ENCODE measurements around the gene EIF4A3.

EIF4A3 gene

GRCh38 chr17:80190716-80191115 lies 43.8 kb upstream of the EIF4A3 start:
- TF ChIP-seq EZH2 (IDR thresholded peaks at IDR 0.05; ENCODE audit: borderline replicate concordance, low read length) (no peak), CTCF (IDR thresholded peaks at IDR 0.05; ENCODE audit: low read length) (no peak)
- Histone ChIP-seq H3F3A (ENCODE audit: insufficient read depth, low read length) (no peaks in the 10 kb centered on the region), H3K9ac (ENCODE audit: low read length) (no peak overlapping the region), H3K36me3 (ENCODE audit: insufficient read depth, low read length) (no peaks in the 10 kb centered on the region), H3K27me3 (ENCODE audit: insufficient read depth, low read length) (peaks cover 18% of the 10 kb centered on the region; the same call in 1 of the 2 replicates), H2AFZ (ENCODE audit: low read length) (no peak overlapping the region), H3K4me3 (ENCODE audit: low read depth, low read length, poor library complexity, severe bottlenecking) (no peak overlapping the region), H3K27ac (ENCODE audit: low read depth, low read length, poor library complexity, severe bottlenecking) (no peak overlapping the region), H3K4me2 (ENCODE audit: low read length) (no peak overlapping the region), H3K4me1 (ENCODE audit: insufficient read depth, low read length, severe bottlenecking) (no peaks in the 10 kb centered on the region), H3K79me2 (ENCODE audit: insufficient read depth, low read length) (no peaks in the 10 kb centered on the region), H4K20me1 (ENCODE audit: insufficient read depth, low read length) (no peaks in the 10 kb centered on the region), H3K9me3 (ENCODE audit: low read length) (no peaks in the 10 kb centered on the region), H3K9me2 (ENCODE audit: low read depth, low read length) (no peaks in the 10 kb centered on the region)

GRCh38 chr17:80189611-80190010 lies 42.7 kb upstream of the EIF4A3 start:
- H3K27me3 ChIP-seq (ENCODE audit: insufficient read depth, low read length): peaks cover 7% of the 10 kb centered on the region; the same call in 1 of the 2 replicates
- no peak overlapping the region for H3K4me3 ChIP-seq (ENCODE audit: low read depth, low read length, poor library complexity, severe bottlenecking)
- H3K9ac ChIP-seq (ENCODE audit: low read length): no peak overlapping the region
- H2AFZ ChIP-seq (ENCODE audit: low read length): no peak overlapping the region
- TF ChIP-seq CTCF (IDR thresholded peaks at IDR 0.05; ENCODE audit: low read length) (no peak), EZH2 (IDR thresholded peaks at IDR 0.05; ENCODE audit: borderline replicate concordance, low read length) (no peak)
- no peaks in the 10 kb centered on the region for H3F3A ChIP-seq (ENCODE audit: insufficient read depth, low read length)
- H3K79me2 ChIP-seq (ENCODE audit: insufficient read depth, low read length): no peaks in the 10 kb centered on the region
- no peaks in the 10 kb centered on the region for H3K9me2 ChIP-seq (ENCODE audit: low read depth, low read length)
- H3K4me1 ChIP-seq (ENCODE audit: insufficient read depth, low read length, severe bottlenecking): no peaks in the 10 kb centered on the region
- no peaks in the 10 kb centered on the region for H4K20me1 ChIP-seq (ENCODE audit: insufficient read depth, low read length)
- no peak overlapping the region for H3K4me2 ChIP-seq (ENCODE audit: low read length)
- H3K9me3 ChIP-seq (ENCODE audit: low read length): no peaks in the 10 kb centered on the region
- H3K27ac ChIP-seq (ENCODE audit: low read depth, low read length, poor library complexity, severe bottlenecking): no peak overlapping the region
- no peaks in the 10 kb centered on the region for H3K36me3 ChIP-seq (ENCODE audit: insufficient read depth, low read length)

GRCh38 chr17:80187515-80187941 lies 40.6 kb upstream of the EIF4A3 start:
- H4K20me1 ChIP-seq (ENCODE audit: insufficient read depth, low read length): no peaks in the 10 kb centered on the region

More at GRCh38 chr17:80187515-80187941, 40.6 kb upstream of the EIF4A3 start:
- H3K27ac ChIP-seq (ENCODE audit: low read depth, low read length, poor library complexity, severe bottlenecking): no peak overlapping the region
- no peak overlapping the region for H3K4me2 ChIP-seq (ENCODE audit: low read length)
- H3K9me3 ChIP-seq (ENCODE audit: low read length): no peaks in the 10 kb centered on the region
- peaks cover 7% of the 10 kb centered on the region for H3K27me3 ChIP-seq (ENCODE audit: insufficient read depth, low read length)
- H3K9ac ChIP-seq (ENCODE audit: low read length): no peak overlapping the region
- no peaks in the 10 kb centered on the region for H3K79me2 ChIP-seq (ENCODE audit: insufficient read depth, low read length)
- no peaks in the 10 kb centered on the region for H3F3A ChIP-seq (ENCODE audit: insufficient read depth, low read length)
- H3K36me3 ChIP-seq (ENCODE audit: insufficient read depth, low read length): no peaks in the 10 kb centered on the region
- TF ChIP-seq EZH2 (IDR thresholded peaks at IDR 0.05; ENCODE audit: borderline replicate concordance, low read length): no peak
- no peak for TF ChIP-seq CTCF (IDR thresholded peaks at IDR 0.05; ENCODE audit: low read length)
- H3K9me2 ChIP-seq (ENCODE audit: low read depth, low read length): no peaks in the 10 kb centered on the region
- H2AFZ ChIP-seq (ENCODE audit: low read length): no peak overlapping the region
- no peaks in the 10 kb centered on the region for H3K4me1 ChIP-seq (ENCODE audit: insufficient read depth, low read length, severe bottlenecking)
- no peak overlapping the region for H3K4me3 ChIP-seq (ENCODE audit: low read depth, low read length, poor library complexity, severe bottlenecking)

Measured in OCI-LY1 (cell line).